ENCODE data around the gene NSL1.

Gene NSL1

DNA sequence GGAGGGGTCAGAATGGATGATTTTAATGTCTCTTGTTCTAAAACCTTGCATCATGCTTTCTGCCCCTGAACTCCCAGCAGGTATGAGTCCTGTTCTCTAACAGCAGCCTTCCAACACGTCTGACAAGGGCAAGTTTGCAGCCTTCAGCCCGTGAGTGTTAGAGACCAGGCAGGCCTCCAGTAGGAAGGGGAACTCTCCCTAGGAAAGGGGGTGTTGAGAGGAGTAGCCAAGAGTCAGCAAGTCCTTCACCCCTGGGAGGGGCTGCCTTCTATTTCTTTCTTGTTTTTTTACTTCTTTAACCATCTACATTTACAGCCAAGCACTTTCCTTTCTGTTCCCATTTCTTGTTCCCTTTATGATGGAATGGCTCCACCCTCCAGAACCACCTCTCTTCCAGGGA lies 106.1 kb downstream of the NSL1 start:
- DNase-seq (ENCODE audit: low spot score): no peak

- no peak for DNase-seq (ENCODE audit: low spot score)
Observed at GRCh38 chr1:212684521-212685090, 107.0 kb downstream of the NSL1 start.

DNA sequence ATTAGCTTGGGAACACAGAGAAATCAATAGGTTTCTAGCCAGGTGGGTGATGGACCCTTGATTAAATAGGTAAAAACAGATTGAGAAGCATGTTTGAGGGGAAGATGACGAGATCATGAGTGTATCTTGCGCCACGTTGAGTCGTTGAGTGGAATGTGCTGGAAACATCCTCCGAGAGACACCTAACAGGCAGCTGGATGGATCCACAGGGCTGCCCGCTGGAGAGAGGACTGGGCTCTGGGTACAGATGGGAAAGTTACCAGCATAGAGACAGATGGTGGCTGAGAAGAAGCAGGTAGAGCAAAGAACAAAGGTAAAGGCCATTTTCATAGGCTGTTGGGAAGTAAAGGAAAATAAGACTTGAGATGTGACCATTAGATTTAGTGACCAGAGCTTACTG lies 107.5 kb downstream of the NSL1 start:
- DNase-seq (ENCODE audit: low spot score): no peak

DNA sequence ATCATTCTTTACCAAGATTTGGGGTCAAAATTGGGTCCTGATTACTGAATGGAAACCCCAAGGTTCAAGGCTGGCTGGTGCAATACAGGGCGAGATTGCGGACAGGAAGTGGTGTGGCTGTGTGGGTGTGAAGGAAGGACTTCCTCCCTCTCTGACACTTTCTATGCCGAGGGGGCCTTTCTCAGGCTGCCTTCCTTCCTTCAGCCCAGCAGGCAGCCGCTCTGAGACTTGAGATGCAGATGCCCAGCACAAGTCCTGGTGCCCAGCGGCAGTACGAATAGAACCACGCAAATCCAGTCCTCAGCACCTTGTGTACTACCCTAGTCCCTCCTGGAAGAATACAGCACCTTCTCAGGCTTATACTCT lies 108.2 kb downstream of the NSL1 start:
- no peak for DNase-seq (ENCODE audit: low spot score)

DNA sequence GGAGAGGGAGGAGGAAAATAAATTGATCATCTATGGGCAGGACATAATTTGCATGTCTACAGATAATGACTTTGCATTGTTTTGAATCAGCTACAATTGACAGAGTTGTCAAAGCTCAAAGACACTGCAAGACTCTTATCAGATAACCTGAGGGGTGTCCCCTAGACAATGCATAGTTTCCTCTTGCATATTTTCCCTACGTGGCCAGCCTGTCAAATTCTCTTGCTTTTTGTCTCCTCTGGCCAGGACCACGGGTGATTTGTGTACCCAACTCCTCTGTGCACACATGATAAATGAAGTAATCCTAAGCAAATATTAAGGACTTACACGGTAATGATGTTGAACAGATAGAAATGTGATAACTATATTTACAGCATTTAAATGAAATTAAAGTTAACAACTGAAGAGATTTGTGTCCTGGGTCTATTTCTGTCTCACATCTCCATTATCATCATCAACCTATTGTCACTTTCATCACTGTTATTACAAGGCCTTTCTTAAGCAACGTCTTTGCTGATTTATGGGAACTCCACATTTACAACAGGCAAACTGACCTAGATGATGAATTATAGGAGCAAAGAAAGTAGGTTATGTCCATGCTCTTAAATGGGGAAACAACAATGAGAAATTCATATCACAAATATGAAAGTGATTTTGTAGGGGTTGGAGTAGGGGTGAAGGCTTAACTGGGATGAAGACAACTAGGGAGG lies 110.7 kb downstream of the NSL1 start:
- DNase-seq (ENCODE audit: low spot score): no peak

- DNase-seq (ENCODE audit: low spot score): no peak
Observed at GRCh38 chr1:212678456-212679410, 112.8 kb downstream of the NSL1 start.

DNA sequence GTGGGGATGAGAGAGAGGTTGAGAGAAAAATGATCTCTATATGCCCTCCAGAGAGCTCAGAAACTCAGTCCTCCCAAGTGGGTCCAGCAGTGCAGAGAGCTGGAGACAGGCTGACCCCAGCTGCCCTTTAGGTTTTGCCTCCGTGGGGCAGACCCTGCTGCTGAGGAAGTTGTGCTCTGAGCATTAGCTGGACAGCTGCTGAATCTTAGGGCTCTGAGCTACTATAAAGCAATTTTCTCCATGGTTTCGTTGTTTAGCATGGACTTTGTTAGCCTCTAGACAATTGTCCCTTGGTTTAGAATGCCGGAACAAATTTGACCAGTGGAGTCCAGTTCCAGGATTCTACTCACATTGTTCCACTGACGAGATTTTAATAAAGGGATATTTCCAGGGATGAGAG lies 114.0 kb downstream of the NSL1 start:
- no peak for DNase-seq (ENCODE audit: low spot score)

DNA sequence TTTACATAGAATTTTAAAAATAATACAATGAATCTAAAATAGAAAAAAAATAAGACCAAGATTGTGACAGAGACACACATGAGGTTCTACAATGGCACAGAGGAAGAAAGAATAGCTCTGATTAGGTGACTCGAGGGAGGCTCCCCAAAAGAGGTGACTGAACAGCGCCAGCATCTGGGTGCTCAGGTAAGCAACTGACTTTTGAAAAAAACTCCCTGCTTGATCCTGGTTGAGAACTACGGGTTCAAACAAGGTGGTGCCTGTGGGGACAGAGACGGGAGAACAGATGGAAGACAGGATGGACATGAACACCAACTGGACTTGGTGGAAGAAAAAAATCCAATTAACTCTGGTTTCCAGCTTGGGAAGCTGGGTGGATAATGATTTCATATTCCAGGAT lies 114.4 kb downstream of the NSL1 start:
- DNase-seq (ENCODE audit: low spot score): no peak

Data from HuH-7 (cell line).